HUES64 (cell line): Measurements from ENCODE around the gene SMIM28.

Experiments used
- H3K27ac ChIP-seq: 2 replicates; pipeline ENCODE4 v1.7.0; 2013; ENCODE audit warnings: low read depth, low read length, inconsistent platforms
- H3K27me3 ChIP-seq: 2 replicates; pipeline ENCODE4 v1.6.1; 2013; ENCODE audit warnings: mild to moderate bottlenecking, low read length; ENCODE audit not compliant: insufficient read depth
- H3K36me3 ChIP-seq: 2 replicates; pipeline ENCODE4 v1.6.1; 2013; ENCODE audit warnings: mild to moderate bottlenecking, low read length; ENCODE audit not compliant: insufficient read depth
- H3K4me1 ChIP-seq: 2 replicates; pipeline ENCODE4 v1.6.1; 2013; ENCODE audit warnings: mild to moderate bottlenecking, low read length, moderate library complexity; ENCODE audit not compliant: insufficient read depth
- H3K4me3 ChIP-seq: 2 replicates; pipeline ENCODE4 v1.5.1; 2013; ENCODE audit warnings: mild to moderate bottlenecking, low read length, moderate library complexity
- H3K9ac ChIP-seq: 2 replicates; pipeline ENCODE4 v1.6.1; 2013; ENCODE audit warnings: mild to moderate bottlenecking, low read depth, low read length
- H3K9me3 ChIP-seq: 2 replicates; pipeline ENCODE4 v1.6.1; 2013; ENCODE audit warnings: low read depth, low read length; ENCODE audit not compliant: insufficient read depth
- WGBS: fragments of 150-250, 120-280 bp; methylation state at CpG from one replicate; pipeline ENCODE4 v1.1.7; 2013; ENCODE audit warnings: missing lambda C conversion rate; 5-methylcytosine and 5-hydroxymethylcytosine counted together

Gene SMIM28

DNA sequence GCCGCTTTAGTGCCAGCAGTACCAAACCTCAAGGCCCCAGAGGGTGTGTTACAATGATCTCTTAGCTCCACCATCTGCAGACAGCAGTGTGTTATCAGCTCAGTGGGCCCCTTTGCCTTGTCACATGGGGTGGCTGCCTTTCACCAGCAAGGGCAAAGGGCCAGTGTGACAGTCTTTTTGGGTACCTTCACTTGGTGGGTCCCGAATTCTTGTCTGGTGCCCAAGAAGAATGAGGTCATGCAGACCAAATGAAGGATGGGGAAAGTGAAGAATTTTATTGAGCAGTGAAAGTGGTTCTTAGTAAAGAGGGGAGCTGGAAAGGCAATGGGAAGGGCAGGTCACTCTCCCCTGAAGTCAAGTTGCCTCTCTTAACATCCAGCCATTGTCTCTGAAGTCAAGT lies 2.9 kb upstream of the SMIM28 start:
- H3K9me3 ChIP-seq: no peaks in the 10 kb centered on the region
- H3K9ac ChIP-seq: no peak overlapping the region
- H3K27ac ChIP-seq: no peak overlapping the region
- no peak overlapping the region for H3K4me3 ChIP-seq
- H3K36me3 ChIP-seq: no peaks in the 10 kb centered on the region
- H3K27me3 ChIP-seq: no peaks in the 10 kb centered on the region
- 92% methylated on average over 2 of the region's 2 CpGs for WGBS
- peaks cover 14% of the 10 kb centered on the region for H3K4me1 ChIP-seq

DNA sequence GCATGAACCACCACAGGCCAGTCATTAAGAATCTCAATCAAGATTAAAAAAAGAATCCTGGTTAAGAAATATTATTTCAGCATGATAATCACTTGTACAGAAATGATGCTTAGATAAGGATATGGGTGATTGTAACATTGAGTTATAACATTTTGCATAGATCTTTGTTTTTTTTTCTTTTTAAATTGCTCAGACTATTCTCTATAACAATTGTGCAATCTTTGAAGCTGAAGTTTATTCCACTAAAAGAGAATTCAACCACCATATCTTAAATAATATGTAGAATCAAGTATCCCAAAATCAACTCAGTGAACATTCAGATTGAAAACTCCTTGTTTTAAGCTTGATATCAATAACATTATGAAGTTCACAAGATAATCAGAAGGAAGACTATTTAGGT lies 663 bp upstream of the SMIM28 start:
- Histone ChIP-seq H3K36me3 (no peaks in the 10 kb centered on the region), H3K9ac (no peak overlapping the region), H3K4me3 (no peak overlapping the region), H3K4me1 (peaks cover 14% of the 10 kb centered on the region), H3K27me3 (no peaks in the 10 kb centered on the region), H3K9me3 (no peaks in the 10 kb centered on the region), H3K27ac (no peak overlapping the region)

- Histone ChIP-seq H3K4me3 (no peak overlapping the region), H3K9ac (no peak overlapping the region), H3K27ac (no peak overlapping the region), H3K36me3 (no peaks in the 10 kb centered on the region), H3K9me3 (no peaks in the 10 kb centered on the region), H3K27me3 (no peaks in the 10 kb centered on the region), H3K4me1 (peaks cover 14% of the 10 kb centered on the region)
- 75% methylated on average over 1 of the region's 4 CpGs for WGBS
Measured at GRCh38 chr6:138378463-138378862, 758 bp downstream of the SMIM28 start.

GRCh38 chr6:138382498-138383265 lies 5.0 kb downstream of the SMIM28 start:
- Histone ChIP-seq H3K27ac (no peak overlapping the region), H3K9ac (no peak overlapping the region), H3K4me3 (no peak overlapping the region), H3K36me3 (no peaks in the 10 kb centered on the region), H3K27me3 (no peaks in the 10 kb centered on the region), H3K4me1 (peaks cover 13% of the 10 kb centered on the region), H3K9me3 (no peaks in the 10 kb centered on the region)
- WGBS: 79% methylated on average over 8 of the region's 8 CpGs

DNA sequence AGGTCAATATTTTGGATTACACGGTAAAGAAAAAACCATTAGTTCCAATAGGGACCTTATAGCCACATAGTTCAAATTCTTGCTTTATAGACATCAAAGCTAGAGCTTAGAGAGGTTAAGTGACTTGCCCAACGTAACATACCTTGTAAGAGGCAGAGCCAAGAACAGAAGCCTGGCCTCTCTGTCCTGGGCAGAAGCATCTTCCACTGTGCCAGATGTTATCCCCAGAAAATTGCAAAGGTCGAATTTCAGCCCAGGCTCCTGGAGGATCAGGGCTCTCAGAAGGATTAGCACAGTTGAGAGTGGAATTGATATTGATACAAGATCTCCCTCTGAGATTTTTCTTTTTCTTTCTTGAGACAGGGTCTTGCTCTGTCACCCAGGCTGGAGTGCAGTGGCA lies 6.1 kb downstream of the SMIM28 start:
- Histone ChIP-seq H3K4me3 (no peak overlapping the region), H3K4me1 (peaks cover 8% of the 10 kb centered on the region), H3K9ac (no peak overlapping the region), H3K27me3 (no peaks in the 10 kb centered on the region), H3K27ac (no peak overlapping the region), H3K36me3 (no peaks in the 10 kb centered on the region), H3K9me3 (no peaks in the 10 kb centered on the region)
- WGBS: 69% methylated on average over 3 of the region's 3 CpGs

GRCh38 chr6:138386897-138387296 lies 9.2 kb downstream of the SMIM28 start:
- peaks cover 13% of the 10 kb centered on the region for H3K4me1 ChIP-seq
- no peaks in the 10 kb centered on the region for H3K9me3 ChIP-seq
- 96% methylated on average over 3 of the region's 3 CpGs for WGBS
- no peaks in the 10 kb centered on the region for H3K27me3 ChIP-seq
- no peaks in the 10 kb centered on the region for H3K36me3 ChIP-seq
- no peak overlapping the region for H3K9ac ChIP-seq
- H3K4me3 ChIP-seq: no peak overlapping the region
- H3K27ac ChIP-seq: no peak overlapping the region

DNA sequence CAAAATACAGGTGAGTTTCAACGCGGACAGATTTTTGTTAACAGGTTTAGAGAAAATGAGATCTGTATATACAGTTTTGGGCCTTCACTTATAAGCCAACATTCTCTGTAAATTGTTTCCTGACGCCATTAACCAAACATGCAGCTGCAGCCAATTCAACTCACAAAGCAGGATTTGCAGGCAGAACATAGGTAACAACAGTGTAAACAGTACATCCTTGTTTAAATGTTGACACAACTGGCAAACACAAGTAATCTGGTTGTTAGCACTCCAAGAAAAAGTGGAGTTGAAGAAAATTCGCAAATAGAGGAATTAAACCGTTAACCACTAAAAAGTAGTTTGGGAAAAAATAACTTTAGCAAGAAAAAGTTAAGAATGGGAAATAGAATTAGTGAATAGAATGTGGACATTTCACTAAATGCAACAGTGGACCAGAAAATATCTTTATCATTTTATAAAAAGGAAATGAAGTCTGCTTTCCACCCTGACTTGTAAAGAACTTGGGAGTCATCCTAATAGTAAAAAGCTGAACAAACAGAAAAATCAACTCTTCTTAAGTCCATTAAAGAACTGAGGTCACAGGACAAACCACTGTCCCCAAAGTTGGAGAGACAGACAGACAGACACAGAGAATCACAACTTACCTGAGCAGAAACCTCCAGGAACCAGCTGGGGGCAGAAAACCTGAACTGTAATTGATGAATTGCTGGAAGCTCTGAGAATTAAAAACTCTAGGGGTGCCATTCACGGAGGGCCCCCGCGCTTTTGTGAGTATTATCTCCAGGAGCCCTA lies 10.1 kb downstream of the SMIM28 start:
- Histone ChIP-seq H3K27ac (no peak overlapping the region), H3K27me3 (no peaks in the 10 kb centered on the region), H3K9me3 (no peaks in the 10 kb centered on the region), H3K4me3 (no peak overlapping the region), H3K4me1 (peaks cover 13% of the 10 kb centered on the region), H3K9ac (no peak overlapping the region), H3K36me3 (no peaks in the 10 kb centered on the region)
- 92% methylated on average over 8 of the region's 8 CpGs for WGBS

GRCh38 chr6:138389551-138389950 lies 11.8 kb downstream of the SMIM28 start:
- H3K36me3 ChIP-seq: no peaks in the 10 kb centered on the region
- no peak overlapping the region for H3K4me3 ChIP-seq
- no peak overlapping the region for H3K27ac ChIP-seq
- peaks cover 13% of the 10 kb centered on the region for H3K4me1 ChIP-seq
- H3K9me3 ChIP-seq: no peaks in the 10 kb centered on the region
- no peaks in the 10 kb centered on the region for H3K27me3 ChIP-seq
- 94% methylated on average over 5 of the region's 5 CpGs for WGBS
- H3K9ac ChIP-seq: no peak overlapping the region

DNA sequence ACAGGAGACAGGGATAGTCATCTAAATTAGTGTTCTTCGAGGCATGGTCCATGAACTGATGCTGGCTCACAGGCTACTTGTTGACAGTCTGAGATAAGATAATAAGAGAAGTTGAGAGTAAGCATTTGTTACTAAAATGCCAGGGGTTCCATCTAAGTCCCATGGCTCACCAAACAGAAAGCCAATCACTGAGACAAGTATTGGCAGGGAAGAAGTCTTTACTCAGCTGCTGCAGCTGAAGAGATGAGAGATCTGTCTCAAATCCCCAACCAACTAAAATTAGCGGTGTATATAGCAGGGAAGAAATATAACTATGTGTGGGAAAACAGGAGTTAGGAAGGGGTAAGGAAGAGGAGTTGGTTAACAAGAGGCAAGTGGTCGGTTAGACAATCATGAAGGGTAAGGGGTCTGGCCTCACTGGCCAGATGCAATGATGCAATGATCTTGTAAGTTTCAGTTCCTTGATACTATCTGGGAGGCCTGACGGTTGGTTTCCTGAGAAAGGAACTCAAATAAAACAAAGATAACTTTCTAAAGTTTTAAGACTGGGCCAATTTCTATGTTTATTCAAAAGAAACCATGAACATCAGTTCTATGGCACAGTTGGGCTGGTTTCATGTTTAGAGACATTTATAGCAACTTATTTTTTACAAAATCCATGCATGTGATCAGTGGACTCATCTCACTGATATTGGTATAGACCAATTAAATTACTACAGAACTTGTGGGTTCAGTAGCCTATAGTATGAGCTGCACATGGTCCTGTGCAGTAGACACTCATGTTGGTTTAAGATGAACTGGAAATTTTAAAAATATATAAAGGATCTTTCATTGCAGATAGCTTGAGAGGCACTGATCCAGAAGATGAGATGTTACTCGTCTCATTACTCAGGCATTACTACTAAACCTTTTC lies 16.4 kb downstream of the SMIM28 start:
- H3K4me3 ChIP-seq: no peak overlapping the region
- H3K36me3 ChIP-seq: no peaks in the 10 kb centered on the region
- H3K4me1 ChIP-seq: 0 out of 2 replicates have a peak, but pooled peaks cover 4% of the 10 kb centered on the region
- no peak overlapping the region for H3K27ac ChIP-seq
- H3K9me3 ChIP-seq: no peaks in the 10 kb centered on the region
- H3K9ac ChIP-seq: no peak overlapping the region
- 90% methylated on average over 4 of the region's 5 CpGs for WGBS
- H3K27me3 ChIP-seq: no peaks in the 10 kb centered on the region

DNA sequence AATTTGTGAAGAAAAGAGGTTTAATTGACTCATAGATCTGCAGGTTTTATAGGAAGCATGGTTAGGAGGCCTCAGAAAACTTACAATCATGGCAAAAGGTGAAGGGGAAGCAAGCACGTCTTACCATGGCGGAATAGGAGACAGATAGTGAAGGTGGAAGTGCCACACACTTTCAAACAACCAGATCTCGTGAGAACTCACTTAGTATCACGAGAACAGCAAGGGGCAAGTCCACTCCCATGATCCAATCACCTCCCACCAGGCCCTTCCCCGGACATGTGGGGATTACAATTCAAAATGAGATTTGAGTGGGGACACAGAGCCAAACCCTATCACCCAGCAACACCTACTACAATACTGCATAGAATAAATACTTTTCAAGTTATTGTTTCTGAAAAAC lies 19.0 kb downstream of the SMIM28 start:
- no peaks in the 10 kb centered on the region for H3K9me3 ChIP-seq
- no peaks in the 10 kb centered on the region for H3K27me3 ChIP-seq
- no peak overlapping the region for H3K9ac ChIP-seq
- 91% methylated on average over 4 of the region's 5 CpGs for WGBS
- H3K36me3 ChIP-seq: no peaks in the 10 kb centered on the region
- H3K4me1 ChIP-seq: no peaks in the 10 kb centered on the region; the same call in 1 of the 2 replicates
- H3K4me3 ChIP-seq: no peak overlapping the region
- no peak overlapping the region for H3K27ac ChIP-seq
